Peyer's patch (tissue), 4 donors: Measurements from ENCODE around the gene ARRDC5. TPM values are rescaled to one million over a fixed set of nuclear protein-coding genes. Genes with fewer than 3 reads are reported as not detected.

Experiments
- DNase-seq, 3 donors: peaks; one replicate each; pipeline ENCODE4 v3.0.0-alpha.2; 2017 to 2019
- H3K27ac ChIP-seq, 4 donors: fragments of 200-600 bp; sonication (generic); one replicate each; pipeline ENCODE4 v1.5.1; 2016 to 2019
- H3K27me3 ChIP-seq, 2 donors: fragments of 200-600 bp; sonication (generic); one replicate each; pipeline ENCODE4 v1.5.1; 2019
- H3K36me3 ChIP-seq, 3 donors: fragments of 200-600 bp; sonication (generic); one replicate each; pipeline ENCODE4 v1.5.1; 2016 to 2019
- H3K4me1 ChIP-seq, 4 donors: fragments of 200-600 bp; sonication (generic); one replicate each; pipeline ENCODE4 v1.5.1; 2016 to 2019
- H3K4me3 ChIP-seq, 4 donors: fragments of 200-600 bp; sonication (generic); 1 replicate in 3 of 4; 2 replicates in 1 of 4; pipeline ENCODE4 v1.5.1; 2016 to 2019; ENCODE audit warnings: mild to moderate bottlenecking in 1 of 4
- H3K9me3 ChIP-seq, 4 donors: fragments of 200-600 bp; sonication (generic); one replicate each; pipeline ENCODE4 v1.5.1; 2016 to 2019; ENCODE audit warnings: mild to moderate bottlenecking in 1 of 4
- CTCF ChIP-seq, 6 experiments: fragments of 450-650 bp in 4 of 6; fragments of 200-600 bp in 2 of 6; sonication (generic) in 1 of 6; IDR thresholded peaks; one replicate each; pipeline ENCODE4 v1.5.1; 2017 to 2019; ENCODE audit warnings: antibody characterized with exemption in 6 of 6, mild to moderate bottlenecking in 3 of 6, moderate library complexity in 1 of 6
- POLR2A ChIP-seq, 2 donors: fragments of 450-650 bp; IDR thresholded peaks; one replicate each; pipeline ENCODE4 v1.5.1; 2017; ENCODE audit warnings: antibody characterized with exemption in 2 of 2, mild to moderate bottlenecking in 2 of 2, moderate library complexity in 2 of 2
- total RNA-seq, 4 donors: library from RNA; depleted of rRNA; stranded (reverse); fragments of >200 nt; gene quantifications; one replicate each; pipeline ENCODE4 v1.1.0, GENCODE V29; 2016

Gene ARRDC5
- total RNA-seq, 4 donors from 2014 or later = 0.76 to 8.3 (median 3.1) TPM; not detected in 1

GRCh38 chr19:4911786-4912672 lies 9.3 kb upstream of the ARRDC5 start:
- DNase-seq = peak; percentile 53 to 77 (median 68)

GRCh38 chr19:4911314-4911713 lies 8.6 kb upstream of the ARRDC5 start:
- DNase-seq = no peak
- no peaks in the 10 kb centered on the region for H3K9me3 ChIP-seq

More at GRCh38 chr19:4911786-4912672, 9.3 kb upstream of the ARRDC5 start:
- H3K27ac ChIP-seq = peak overlapping the region in 3 of 4 donors; percentile 3 to 62 (median 36)
- H3K27me3 ChIP-seq = no peaks in the 10 kb centered on the region
- peak overlapping the region; percentile 4 to 79 (median 58) for H3K4me3 ChIP-seq
- H3K36me3 ChIP-seq = no peaks in the 10 kb centered on the region
- H3K4me1 ChIP-seq = peaks cover 0 to 45% (median 24%) of the 10 kb centered on the region in 4 donors
- no peak for TF ChIP-seq POLR2A (IDR thresholded peaks at IDR 0.05)
- peak; percentile 32 to 72 (median 60) for TF ChIP-seq CTCF (IDR thresholded peaks at IDR 0.05)
- no peaks in the 10 kb centered on the region for H3K9me3 ChIP-seq

GRCh38 chr19:4910594-4911281 lies 8.0 kb upstream of the ARRDC5 start:
- H3K4me1 ChIP-seq = peaks cover 0 to 45% (median 24%) of the 10 kb centered on the region in 4 donors
- no peaks in the 10 kb centered on the region for H3K27me3 ChIP-seq
- H3K36me3 ChIP-seq = no peaks in the 10 kb centered on the region
- TF ChIP-seq POLR2A (IDR thresholded peaks at IDR 0.05) = no peak
- TF ChIP-seq CTCF (IDR thresholded peaks at IDR 0.05) = no peak
- DNase-seq = peak in 2 of 3 donors; percentile 41 to 62
- H3K9me3 ChIP-seq = no peaks in the 10 kb centered on the region
- H3K27ac ChIP-seq = peak overlapping the region in 1 of 4 donors; percentile 62
- H3K4me3 ChIP-seq = peak overlapping the region; percentile 77 to 97 (median 80)

More at GRCh38 chr19:4911314-4911713, 8.6 kb upstream of the ARRDC5 start:
- H3K4me1 ChIP-seq = peaks cover 0 to 45% (median 24%) of the 10 kb centered on the region in 4 donors
- peak overlapping the region; percentile 4 to 97 (median 78) for H3K4me3 ChIP-seq
- TF ChIP-seq POLR2A (IDR thresholded peaks at IDR 0.05) = no peak
- TF ChIP-seq CTCF (IDR thresholded peaks at IDR 0.05) = no peak
- H3K27ac ChIP-seq = peak overlapping the region in 3 of 4 donors; percentile 3 to 62 (median 36)
- no peaks in the 10 kb centered on the region for H3K27me3 ChIP-seq
- no peaks in the 10 kb centered on the region for H3K36me3 ChIP-seq

- peak overlapping the region; percentile 77 to 97 (median 80) for H3K4me3 ChIP-seq
- no peak for TF ChIP-seq CTCF (IDR thresholded peaks at IDR 0.05)
- TF ChIP-seq POLR2A (IDR thresholded peaks at IDR 0.05) = no peak
- H3K36me3 ChIP-seq = no peaks in the 10 kb centered on the region
- DNase-seq = peak; percentile 94 to 97 (median 95)
- no peaks in the 10 kb centered on the region for H3K9me3 ChIP-seq
- H3K27me3 ChIP-seq = no peaks in the 10 kb centered on the region
- peak overlapping the region in 2 of 4 donors; percentile 27 to 36 for H3K27ac ChIP-seq
- peaks cover 0 to 40% (median 24%) of the 10 kb centered on the region in 4 donors for H3K4me1 ChIP-seq
These were observed 7.3 kb upstream of the ARRDC5 start for GRCh38 chr19:4909897-4910593.
